ENCODE measurements around the gene BICDL1.

BICDL1 gene

DNA sequence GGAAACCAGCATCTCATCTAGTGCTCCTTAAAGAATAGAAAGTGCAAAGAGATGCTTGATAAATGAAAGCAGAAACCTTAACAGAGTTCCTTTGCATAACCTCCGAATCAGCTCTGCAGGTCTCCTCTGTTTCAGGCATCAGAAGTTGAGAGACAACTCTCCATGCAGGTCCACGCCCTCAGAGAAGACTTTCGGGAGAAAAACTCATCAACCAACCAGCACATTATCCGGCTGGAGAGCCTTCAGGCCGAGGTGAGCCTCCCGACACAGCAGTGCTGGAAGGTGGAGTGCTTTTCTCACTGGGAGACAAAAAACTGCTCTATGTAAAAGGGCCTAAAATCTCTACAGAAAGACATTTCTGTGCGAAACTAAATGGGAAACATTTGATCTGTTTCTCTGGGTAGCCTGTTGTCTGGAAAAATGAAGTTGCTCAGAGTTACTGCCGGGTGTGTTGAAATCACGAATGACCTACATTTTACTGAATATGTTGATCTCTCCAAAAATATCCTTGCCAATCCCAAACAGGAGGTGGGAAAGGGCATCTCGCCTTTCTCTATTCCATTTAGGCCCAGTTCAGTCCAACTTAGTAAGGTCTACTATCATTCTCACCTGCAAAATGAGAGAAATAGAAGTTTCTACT, 72.7 kb downstream of the BICDL1 start:
- no peak for TF ChIP-seq CTCF (IDR thresholded peaks at IDR 0.05)
- Mint-ChIP-seq H3K36me3 (ENCODE audit: low read depth) (no peaks in the 10 kb centered on the region), H3K4me3 (no peak overlapping the region), H3K4me1 (peaks cover 54% of the 10 kb centered on the region), H3K27ac (no peak overlapping the region), H3K27me3 (ENCODE audit: low read depth, poor library complexity) (peaks cover 6% of the 10 kb centered on the region), H3K9me3 (no peaks in the 10 kb centered on the region)
- no peak for DNase-seq

DNA sequence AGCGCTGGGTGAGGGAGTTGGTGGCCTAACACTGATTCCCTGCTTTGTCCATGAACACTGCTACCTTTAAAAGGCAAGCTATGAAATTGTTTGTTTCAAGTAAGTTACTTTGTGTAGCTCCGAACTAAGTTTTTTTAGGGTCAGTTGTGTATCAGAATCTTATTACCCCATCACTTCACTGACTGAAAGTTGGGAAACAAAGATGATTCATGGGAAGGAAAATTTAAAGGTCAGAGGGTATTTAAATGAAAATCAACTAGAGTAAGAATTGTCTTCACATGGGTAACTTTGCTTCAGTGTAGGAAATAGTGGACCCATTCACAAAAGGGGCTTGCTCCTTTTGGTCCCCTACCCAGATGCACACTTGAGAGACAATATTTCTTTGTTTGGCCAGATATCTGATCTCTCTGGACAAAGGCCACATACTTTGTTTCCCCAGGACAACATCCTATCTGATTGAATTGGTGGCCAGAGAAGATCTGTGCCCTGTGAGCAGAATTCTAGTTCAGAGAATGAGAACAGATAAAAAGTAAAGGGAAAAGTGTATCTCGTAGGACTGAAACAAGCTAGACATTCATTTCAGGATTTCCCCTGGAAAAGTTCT, 74.0 kb downstream of the BICDL1 start:
- H3K27me3 Mint-ChIP-seq (ENCODE audit: low read depth, poor library complexity): peaks cover 7% of the 10 kb centered on the region
- no peaks in the 10 kb centered on the region for H3K36me3 Mint-ChIP-seq (ENCODE audit: low read depth)

DNA sequence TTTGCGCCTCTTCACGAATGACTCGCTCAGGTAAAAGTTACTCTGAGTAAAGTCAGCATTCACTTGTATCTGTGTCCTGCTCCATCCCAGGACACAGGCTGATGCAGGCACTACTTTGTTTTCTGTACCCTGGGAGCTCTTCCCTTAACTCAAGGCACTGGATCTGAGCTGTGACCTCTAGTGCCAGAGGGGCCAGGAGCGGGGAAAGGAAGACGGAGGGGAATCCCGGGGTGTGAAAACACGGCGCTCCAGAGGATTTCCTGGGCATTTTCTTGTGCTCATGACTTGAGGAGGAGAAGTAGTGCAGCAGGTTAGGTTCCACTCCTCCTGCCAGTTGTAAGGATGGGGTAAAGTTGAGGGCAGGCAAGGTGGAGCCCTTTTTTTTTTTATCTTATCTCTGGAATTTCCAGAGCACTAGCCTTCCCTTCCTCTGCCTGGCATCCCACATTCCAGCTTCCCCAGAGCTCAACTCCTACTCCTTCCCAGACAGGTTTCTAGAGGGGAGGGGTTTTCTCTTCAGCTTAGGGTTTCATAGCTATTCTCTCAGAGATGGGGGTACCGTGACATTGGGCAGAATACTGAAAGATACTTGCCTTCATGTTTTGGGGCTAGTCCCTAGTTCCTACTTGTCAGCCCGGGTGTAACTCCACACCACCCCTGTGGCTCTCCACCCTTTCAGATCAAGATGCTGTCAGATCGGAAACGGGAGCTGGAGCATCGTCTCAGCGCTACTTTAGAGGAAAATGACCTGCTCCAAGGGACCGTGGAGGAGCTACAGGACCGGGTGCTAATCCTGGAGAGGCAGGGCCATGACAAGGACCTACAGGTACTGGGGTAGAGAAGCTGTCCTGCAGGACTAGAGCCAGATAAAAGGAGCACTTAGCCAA, 75.3 kb downstream of the BICDL1 start:
- Mint-ChIP-seq H3K4me1 (peaks cover 54% of the 10 kb centered on the region), H3K36me3 (ENCODE audit: low read depth) (no peaks in the 10 kb centered on the region), H3K27ac (no peak overlapping the region), H3K9me3 (no peaks in the 10 kb centered on the region), H3K27me3 (ENCODE audit: low read depth, poor library complexity) (peaks cover 10% of the 10 kb centered on the region), H3K4me3 (no peak overlapping the region)
- no peak for DNase-seq
- TF ChIP-seq CTCF (IDR thresholded peaks at IDR 0.05): no peak

More for the DNA sequence above, 74.0 kb downstream of the BICDL1 start:
- TF ChIP-seq CTCF (IDR thresholded peaks at IDR 0.05): no peak
- no peak overlapping the region for H3K27ac Mint-ChIP-seq
- DNase-seq: no peak
- H3K4me3 Mint-ChIP-seq: no peak overlapping the region
- peaks cover 54% of the 10 kb centered on the region for H3K4me1 Mint-ChIP-seq
- H3K9me3 Mint-ChIP-seq: no peaks in the 10 kb centered on the region

GRCh38 chr12:120065472-120065871, 76.4 kb downstream of the BICDL1 start:
- Mint-ChIP-seq H3K4me1 (peaks cover 47% of the 10 kb centered on the region), H3K27me3 (ENCODE audit: low read depth, poor library complexity) (peaks cover 10% of the 10 kb centered on the region), H3K27ac (no peak overlapping the region), H3K36me3 (ENCODE audit: low read depth) (no peaks in the 10 kb centered on the region), H3K9me3 (no peaks in the 10 kb centered on the region), H3K4me3 (no peak overlapping the region)
- no peak for DNase-seq
- TF ChIP-seq CTCF (IDR thresholded peaks at IDR 0.05): no peak

GRCh38 chr12:120066341-120066740, 77.3 kb downstream of the BICDL1 start:
- DNase-seq: no peak
- Mint-ChIP-seq H3K4me3 (no peak overlapping the region), H3K9me3 (no peaks in the 10 kb centered on the region), H3K27ac (no peak overlapping the region), H3K27me3 (ENCODE audit: low read depth, poor library complexity) (peaks cover 10% of the 10 kb centered on the region), H3K4me1 (peaks cover 39% of the 10 kb centered on the region), H3K36me3 (ENCODE audit: low read depth) (no peaks in the 10 kb centered on the region)
- no peak for TF ChIP-seq CTCF (IDR thresholded peaks at IDR 0.05)

Data from nephron progenitor cell (in vitro differentiated cells).